Ovary (tissue), 3 donors: ENCODE data around the gene RAB28.

ENCODE experiments used
- EP300 ChIP-seq: sonication (generic); formaldehyde crosslinking; IDR thresholded peaks from one replicate; pipeline ENCODE4 v1.6.1; 2017; ENCODE audit warnings: antibody characterized with exemption
- POLR2A ChIP-seq: fragments of 450-650 bp; IDR thresholded peaks from one replicate; pipeline ENCODE4 v1.6.1; 2017; ENCODE audit warnings: antibody characterized with exemption, mild to moderate bottlenecking, moderate library complexity
- TF ChIP-seq, protein P1 (sequence below), 3 donors: fragments of 450-650 bp in 2 of 3; fragments of 200-600 bp in 1 of 3; IDR thresholded peaks; one replicate each; pipeline versions ENCODE4 v1.5.1 to v1.8.0; 2016 to 2022; ENCODE audit warnings: antibody characterized with exemption in 3 of 3, mild to moderate bottlenecking in 1 of 3
- donor health status: DM: no; HTN: no; CAD: no.

DNA sequence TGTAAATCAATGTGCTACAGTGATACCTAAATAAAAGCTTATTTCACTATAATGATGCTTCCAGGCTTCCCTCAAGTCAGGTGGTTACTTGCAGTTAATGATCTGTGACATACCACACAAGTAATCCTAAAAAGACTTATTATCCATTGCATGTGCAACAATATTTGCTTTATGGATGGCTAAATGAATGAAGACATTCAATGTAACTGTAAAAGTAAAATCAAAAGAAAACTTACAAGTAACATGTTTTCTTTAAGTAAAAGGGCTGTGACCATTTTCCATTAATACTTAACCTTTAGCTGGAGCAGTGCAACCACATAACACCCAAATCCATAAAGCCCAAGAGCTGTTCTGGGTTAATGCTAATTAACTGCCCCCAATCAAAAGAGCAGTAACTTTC lies 42.6 kb downstream of the RAB28 start:
- TF ChIP-seq, protein P1, sequence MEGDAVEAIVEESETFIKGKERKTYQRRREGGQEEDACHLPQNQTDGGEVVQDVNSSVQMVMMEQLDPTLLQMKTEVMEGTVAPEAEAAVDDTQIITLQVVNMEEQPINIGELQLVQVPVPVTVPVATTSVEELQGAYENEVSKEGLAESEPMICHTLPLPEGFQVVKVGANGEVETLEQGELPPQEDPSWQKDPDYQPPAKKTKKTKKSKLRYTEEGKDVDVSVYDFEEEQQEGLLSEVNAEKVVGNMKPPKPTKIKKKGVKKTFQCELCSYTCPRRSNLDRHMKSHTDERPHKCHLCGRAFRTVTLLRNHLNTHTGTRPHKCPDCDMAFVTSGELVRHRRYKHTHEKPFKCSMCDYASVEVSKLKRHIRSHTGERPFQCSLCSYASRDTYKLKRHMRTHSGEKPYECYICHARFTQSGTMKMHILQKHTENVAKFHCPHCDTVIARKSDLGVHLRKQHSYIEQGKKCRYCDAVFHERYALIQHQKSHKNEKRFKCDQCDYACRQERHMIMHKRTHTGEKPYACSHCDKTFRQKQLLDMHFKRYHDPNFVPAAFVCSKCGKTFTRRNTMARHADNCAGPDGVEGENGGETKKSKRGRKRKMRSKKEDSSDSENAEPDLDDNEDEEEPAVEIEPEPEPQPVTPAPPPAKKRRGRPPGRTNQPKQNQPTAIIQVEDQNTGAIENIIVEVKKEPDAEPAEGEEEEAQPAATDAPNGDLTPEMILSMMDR (IDR thresholded peaks at IDR 0.05), result no peak
- TF ChIP-seq POLR2A (no peak), EP300 (no peak)
